Transverse colon (tissue), 4 donors: ENCODE results near the gene POU3F3.

Experiments used
- CTCF ChIP-seq, 5 experiments: fragments of 200-600 bp in 3 of 5; fragments of 450-650 bp in 2 of 5; sonication (generic) in 3 of 5; IDR thresholded peaks; 1 replicate in 2 of 5; 2 replicates in 3 of 5; pipeline ENCODE4 v1.5.1; 2016 to 2017; ENCODE audit warnings: antibody characterized with exemption in 5 of 5, inconsistent platforms in 3 of 5, mild to moderate bottlenecking in 2 of 5, moderate library complexity in 1 of 5
- EP300 ChIP-seq: sonication (generic); formaldehyde crosslinking; IDR thresholded peaks from one replicate; pipeline ENCODE4 v1.6.1; 2017; ENCODE audit warnings: antibody characterized with exemption, low read depth
- POLR2A ChIP-seq: fragments of 450-650 bp; IDR thresholded peaks from one replicate; pipeline ENCODE4 v1.6.1; 2016; ENCODE audit warnings: antibody characterized with exemption, mild to moderate bottlenecking, moderate library complexity
- POLR2AphosphoS5 ChIP-seq, 3 donors: sonication (generic); formaldehyde crosslinking; IDR thresholded peaks; one replicate each; pipeline ENCODE4 v1.6.1; 2016; ENCODE audit warnings: antibody characterized with exemption in 3 of 3

- no peak for TF ChIP-seq CTCF (IDR thresholded peaks at IDR 0.05)
- no peak for TF ChIP-seq POLR2A
- TF ChIP-seq EP300: no peak
- TF ChIP-seq POLR2AphosphoS5 (IDR thresholded peaks at IDR 0.05): no peak
Observed at GRCh38 chr2:104880076-104880475, 26.2 kb downstream of the POU3F3 start.
